WTC11 (cell line): Measurements from ENCODE around the gene KIFBP. TPM values are rescaled to one million over a fixed set of nuclear protein-coding genes. Genes with fewer than 3 reads are reported as not detected.

Experiments used
- ATAC-seq: fragments of 200-7000 bp; cut with Tn5 transposase; 2 replicates; pipeline ENCODE4 v1.10.0; 2021; ENCODE audit warnings: mild to moderate bottlenecking, moderate library complexity
- CTCF ChIA-PET: fragments of 300-600 bp; sonication (Branson Sonifier 250); formaldehyde crosslinking; loops from one replicate; lab custom pipeline; 2021; ENCODE audit warnings: antibody characterized with exemption; lab: Charles Lee
- POLR2A ChIA-PET: fragments of 350-600 bp; sonication (Branson Sonifier 250); formaldehyde crosslinking; loops from one replicate; lab custom pipeline; 2021; ENCODE audit warnings: antibody characterized with exemption; lab: Charles Lee
- DNase-seq: peaks from one replicate; pipeline ENCODE4 v3.0.0; 2021; ENCODE audit warnings: low spot score
- H3K27ac Mint-ChIP-seq: 2 replicates; pipeline ENCODE4 v1.8.0; 2021; ENCODE audit warnings: mixed read lengths
- H3K27me3 Mint-ChIP-seq: 2 replicates; pipeline ENCODE4 v1.8.0; 2021; ENCODE audit warnings: low read depth, mild to moderate bottlenecking, moderate library complexity, mixed read lengths
- H3K36me3 Mint-ChIP-seq: 2 replicates; pipeline ENCODE4 v1.8.0; 2021; ENCODE audit warnings: mixed read lengths
- H3K4me1 Mint-ChIP-seq: 2 replicates; pipeline ENCODE4 v1.8.0; 2022; ENCODE audit warnings: mixed read lengths
- H3K4me3 Mint-ChIP-seq: 2 replicates; pipeline ENCODE4 v1.8.0; 2021; ENCODE audit warnings: mild to moderate bottlenecking, moderate library complexity, mixed read lengths
- H3K9me3 Mint-ChIP-seq: 2 replicates; pipeline ENCODE4 v1.8.0; 2021; ENCODE audit warnings: mixed read lengths
- ATF1 ChIP-seq: sonication (generic); formaldehyde crosslinking; IDR thresholded peaks from 2 replicates; pipeline ENCODE4 v1.8.1; 2023; ENCODE audit warnings: mild to moderate bottlenecking, moderate library complexity, missing genetic modification reagents
- ATF3 ChIP-seq: sonication (generic); formaldehyde crosslinking; conservative IDR thresholded peaks from 2 replicates; pipeline ENCODE4 v1.8.1; 2022; ENCODE audit warnings: mild to moderate bottlenecking, missing genetic modification reagents
- ELF4 ChIP-seq: sonication (generic); formaldehyde crosslinking; IDR thresholded peaks from 2 replicates; pipeline ENCODE4 v1.8.1; 2022; ENCODE audit warnings: low read depth, mild to moderate bottlenecking, moderate library complexity, missing genetic modification reagents
- HMGA2 ChIP-seq: fragments of 250-450 bp; sonication (Bioruptor Pico); IDR thresholded peaks from 2 replicates; pipeline ENCODE4 v1.4.0; 2021; ENCODE audit warnings: mild to moderate bottlenecking, moderate library complexity
- MXD4 ChIP-seq: fragments of 250-450 bp; sonication (Bioruptor Pico); IDR thresholded peaks from 2 replicates; pipeline ENCODE4 v1.8.0; 2021; ENCODE audit warnings: mild to moderate bottlenecking, moderate library complexity, borderline replicate concordance
- MYBL2 ChIP-seq: sonication (generic); formaldehyde crosslinking; IDR thresholded peaks from 2 replicates; pipeline ENCODE4 v1.8.1; 2023; ENCODE audit warnings: mild to moderate bottlenecking, moderate library complexity, missing genetic modification reagents
- NR2C2 ChIP-seq: sonication (generic); formaldehyde crosslinking; IDR thresholded peaks from 2 replicates; pipeline ENCODE4 v1.8.0; 2022; ENCODE audit warnings: mild to moderate bottlenecking, missing genetic modification reagents
- PREB ChIP-seq: sonication (generic); formaldehyde crosslinking; IDR thresholded peaks from 2 replicates; pipeline ENCODE4 v1.8.1; 2022; ENCODE audit warnings: mild to moderate bottlenecking, missing genetic modification reagents, moderate library complexity, borderline replicate concordance
- RORB ChIP-seq: fragments of 250-450 bp; sonication (Bioruptor Pico); IDR thresholded peaks from 2 replicates; pipeline ENCODE4 v1.9.0; 2021; ENCODE audit warnings: mild to moderate bottlenecking
- TEAD1 ChIP-seq: sonication (generic); formaldehyde crosslinking; IDR thresholded peaks from 2 replicates; pipeline ENCODE4 v1.8.0; 2022; ENCODE audit warnings: mild to moderate bottlenecking, missing genetic modification reagents
- TP53 ChIP-seq: sonication (generic); formaldehyde crosslinking; IDR thresholded peaks from 2 replicates; pipeline ENCODE4 v1.8.1; 2023; ENCODE audit warnings: mild to moderate bottlenecking, missing genetic modification reagents
- ZNF263 ChIP-seq: sonication (generic); formaldehyde crosslinking; IDR thresholded peaks from 2 replicates; pipeline ENCODE4 v1.8.1; 2022; ENCODE audit warnings: low read depth, mild to moderate bottlenecking, moderate library complexity, missing genetic modification reagents
- ZNF416 ChIP-seq: fragments of 250-450 bp; sonication (Bioruptor Pico); IDR thresholded peaks from 2 replicates; pipeline ENCODE4 v1.9.0; 2021; ENCODE audit warnings: mild to moderate bottlenecking, inconsistent platforms
- ZNF423 ChIP-seq: fragments of 250-450 bp; sonication (Bioruptor Pico); IDR thresholded peaks from 2 replicates; pipeline ENCODE4 v2.1.2; 2022; ENCODE audit warnings: mild to moderate bottlenecking, moderate library complexity
- ZNF425 ChIP-seq: fragments of 250-450 bp; sonication (Bioruptor Pico); conservative IDR thresholded peaks from 2 replicates; pipeline ENCODE4 v1.9.0; 2021; ENCODE audit warnings: mild to moderate bottlenecking
- ZNF512 ChIP-seq: sonication (generic); formaldehyde crosslinking; IDR thresholded peaks from 2 replicates; pipeline ENCODE4 v1.8.1; 2022; ENCODE audit warnings: missing genetic modification reagents, borderline replicate concordance
- total RNA-seq: library from RNA; stranded (reverse); gene quantifications from 3 replicates; pipeline ENCODE4 v1.2.3, GENCODE V29; 2021
- TF ChIP-seq, protein P1 (sequence below): sonication (generic); formaldehyde crosslinking; IDR thresholded peaks from 2 replicates; pipeline ENCODE4 v1.8.1; 2023; ENCODE audit warnings: mild to moderate bottlenecking, missing genetic modification reagents
- TF ChIP-seq, protein P2 (sequence below): sonication (generic); formaldehyde crosslinking; IDR thresholded peaks from 2 replicates; pipeline ENCODE4 v1.8.0; 2022; ENCODE audit warnings: missing genetic modification reagents
- TF ChIP-seq, protein P3 (sequence below): fragments of 250-450 bp; sonication (Bioruptor Pico); IDR thresholded peaks from 2 replicates; pipeline ENCODE4 v1.9.0; 2021; ENCODE audit warnings: moderate library complexity, mild to moderate bottlenecking, inconsistent platforms, borderline replicate concordance

Gene KIFBP
- total RNA-seq, 1 experiment from 2014 or later = 31.2 TPM

DNA sequence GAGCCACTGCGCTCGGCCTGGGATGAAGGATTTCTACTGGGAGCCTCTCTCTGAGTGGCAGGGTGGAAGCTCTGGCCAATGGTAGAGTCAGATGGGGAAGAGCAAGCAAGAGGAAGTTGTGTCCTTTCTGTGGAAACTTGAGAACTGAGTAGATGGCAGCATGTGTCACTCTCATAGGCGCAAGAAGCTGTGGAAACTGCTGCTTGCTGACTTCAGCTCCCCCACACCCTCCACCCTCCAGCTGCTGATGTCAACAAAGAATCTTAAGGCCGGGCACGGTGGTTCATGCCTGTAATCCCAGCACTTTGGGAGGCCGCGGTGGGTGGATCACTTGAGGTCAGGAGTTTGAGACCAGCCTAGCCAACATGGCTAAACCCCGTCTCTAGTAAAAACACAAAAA is 59.5 kb downstream of the KIFBP start:
- POLR2A ChIA-PET = no interaction called here
- Mint-ChIP-seq H3K4me1 (peaks cover 7% of the 10 kb centered on the region; the same call in 1 of the 2 replicates), H3K4me3 (no peak overlapping the region), H3K27me3 (no peaks in the 10 kb centered on the region), H3K36me3 (no peaks in the 10 kb centered on the region), H3K27ac (no peak overlapping the region), H3K9me3 (no peaks in the 10 kb centered on the region)
- ATAC-seq = no peak
- TF ChIP-seq RORB (CRISPR knock-in tag) = no peak
- TF ChIP-seq, protein P1, sequence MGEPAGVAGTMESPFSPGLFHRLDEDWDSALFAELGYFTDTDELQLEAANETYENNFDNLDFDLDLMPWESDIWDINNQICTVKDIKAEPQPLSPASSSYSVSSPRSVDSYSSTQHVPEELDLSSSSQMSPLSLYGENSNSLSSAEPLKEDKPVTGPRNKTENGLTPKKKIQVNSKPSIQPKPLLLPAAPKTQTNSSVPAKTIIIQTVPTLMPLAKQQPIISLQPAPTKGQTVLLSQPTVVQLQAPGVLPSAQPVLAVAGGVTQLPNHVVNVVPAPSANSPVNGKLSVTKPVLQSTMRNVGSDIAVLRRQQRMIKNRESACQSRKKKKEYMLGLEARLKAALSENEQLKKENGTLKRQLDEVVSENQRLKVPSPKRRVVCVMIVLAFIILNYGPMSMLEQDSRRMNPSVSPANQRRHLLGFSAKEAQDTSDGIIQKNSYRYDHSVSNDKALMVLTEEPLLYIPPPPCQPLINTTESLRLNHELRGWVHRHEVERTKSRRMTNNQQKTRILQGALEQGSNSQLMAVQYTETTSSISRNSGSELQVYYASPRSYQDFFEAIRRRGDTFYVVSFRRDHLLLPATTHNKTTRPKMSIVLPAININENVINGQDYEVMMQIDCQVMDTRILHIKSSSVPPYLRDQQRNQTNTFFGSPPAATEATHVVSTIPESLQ (CRISPR knock-in tag) = no peak
- no peak for TF ChIP-seq TP53 (CRISPR knock-in tag)
- no peak for TF ChIP-seq ZNF425 (CRISPR knock-in tag)
- TF ChIP-seq PREB (CRISPR knock-in tag) = no peak
- TF ChIP-seq, protein P2, sequence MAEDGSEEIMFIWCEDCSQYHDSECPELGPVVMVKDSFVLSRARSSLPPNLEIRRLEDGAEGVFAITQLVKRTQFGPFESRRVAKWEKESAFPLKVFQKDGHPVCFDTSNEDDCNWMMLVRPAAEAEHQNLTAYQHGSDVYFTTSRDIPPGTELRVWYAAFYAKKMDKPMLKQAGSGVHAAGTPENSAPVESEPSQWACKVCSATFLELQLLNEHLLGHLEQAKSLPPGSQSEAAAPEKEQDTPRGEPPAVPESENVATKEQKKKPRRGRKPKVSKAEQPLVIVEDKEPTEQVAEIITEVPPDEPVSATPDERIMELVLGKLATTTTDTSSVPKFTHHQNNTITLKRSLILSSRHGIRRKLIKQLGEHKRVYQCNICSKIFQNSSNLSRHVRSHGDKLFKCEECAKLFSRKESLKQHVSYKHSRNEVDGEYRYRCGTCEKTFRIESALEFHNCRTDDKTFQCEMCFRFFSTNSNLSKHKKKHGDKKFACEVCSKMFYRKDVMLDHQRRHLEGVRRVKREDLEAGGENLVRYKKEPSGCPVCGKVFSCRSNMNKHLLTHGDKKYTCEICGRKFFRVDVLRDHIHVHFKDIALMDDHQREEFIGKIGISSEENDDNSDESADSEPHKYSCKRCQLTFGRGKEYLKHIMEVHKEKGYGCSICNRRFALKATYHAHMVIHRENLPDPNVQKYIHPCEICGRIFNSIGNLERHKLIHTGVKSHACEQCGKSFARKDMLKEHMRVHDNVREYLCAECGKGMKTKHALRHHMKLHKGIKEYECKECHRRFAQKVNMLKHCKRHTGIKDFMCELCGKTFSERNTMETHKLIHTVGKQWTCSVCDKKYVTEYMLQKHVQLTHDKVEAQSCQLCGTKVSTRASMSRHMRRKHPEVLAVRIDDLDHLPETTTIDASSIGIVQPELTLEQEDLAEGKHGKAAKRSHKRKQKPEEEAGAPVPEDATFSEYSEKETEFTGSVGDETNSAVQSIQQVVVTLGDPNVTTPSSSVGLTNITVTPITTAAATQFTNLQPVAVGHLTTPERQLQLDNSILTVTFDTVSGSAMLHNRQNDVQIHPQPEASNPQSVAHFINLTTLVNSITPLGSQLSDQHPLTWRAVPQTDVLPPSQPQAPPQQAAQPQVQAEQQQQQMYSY (CRISPR knock-in tag) = no peak
- no peak for TF ChIP-seq TEAD1 (CRISPR knock-in tag)
- TF ChIP-seq MXD4 = no peak
- TF ChIP-seq HMGA2 (CRISPR knock-in tag) = no peak
- no peak for TF ChIP-seq ELF4 (CRISPR knock-in tag)
- TF ChIP-seq ZNF416 (CRISPR knock-in tag) = no peak
- no peak for TF ChIP-seq MYBL2 (CRISPR knock-in tag)
- no peak for TF ChIP-seq ZNF263
- TF ChIP-seq ATF3 = no peak
- TF ChIP-seq ZNF423 (CRISPR knock-in tag) = no peak
- TF ChIP-seq, protein P3, sequence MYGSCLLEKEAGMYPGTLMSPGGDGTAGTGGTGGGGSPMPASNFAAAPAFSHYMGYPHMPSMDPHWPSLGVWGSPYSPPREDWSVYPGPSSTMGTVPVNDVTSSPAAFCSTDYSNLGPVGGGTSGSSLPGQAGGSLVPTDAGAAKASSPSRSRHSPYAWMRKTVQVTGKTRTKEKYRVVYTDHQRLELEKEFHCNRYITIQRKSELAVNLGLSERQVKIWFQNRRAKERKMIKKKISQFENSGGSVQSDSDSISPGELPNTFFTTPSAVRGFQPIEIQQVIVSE (CRISPR knock-in tag) = no peak
- no peak for TF ChIP-seq ZNF512 (CRISPR knock-in tag)
- no peak for TF ChIP-seq NR2C2
- no peak for TF ChIP-seq ATF1 (CRISPR knock-in tag)
- DNase-seq = no peak
- CTCF ChIA-PET = interaction anchor here (0.6 kb wide), 1 partner anchor 12 kb away, joined by 3 read pairs; no protein-coding TSS in a partner anchor
